Raji (cell line): ENCODE data around the gene TSPY9.
"Not testable (repeated sequence)": the region's sequence is repeated elsewhere in the genome, so short reads cannot be mapped to it uniquely, and the experiment has no call there.

Experiments used
- POLR2A ChIP-seq: IDR thresholded peaks from 2 replicates; pipeline ENCODE4 v1.6.1; 2011; ENCODE audit warnings: low read depth, low read length, control low read depth; ENCODE audit not compliant: insufficient read depth

TSPY9 gene

GRCh38 chrY:9486967-9487366, at the start of gene TSPY9:
TSPY9 (plus strand) TSS chrY:9487267; CDS start chrY:9487313, 46 bp downstream.
- TF ChIP-seq POLR2A, result not testable (repeated sequence)

- not testable (repeated sequence) for TF ChIP-seq POLR2A
Measured at GRCh38 chrY:9466655-9467054, 20.4 kb upstream of the TSPY9 start, which contains the start of gene TSPY1. TSPY1 (plus strand) TSS chrY:9466955; CDS start chrY:9467001, 46 bp downstream.

GRCh38 chrY:9527580-9527979, 40.5 kb downstream of the TSPY9 start, which contains the start of gene TSPY10:
TSPY10 (plus strand) TSS chrY:9527880; CDS start chrY:9527926, 46 bp downstream.
- TF ChIP-seq POLR2A, result not testable (repeated sequence)
